ENCODE data around the gene PITRM1.

The PITRM1 gene

GRCh38 chr10:3090388-3090787 lies 82.2 kb downstream of the PITRM1 start:
- no peak for DNase-seq (ENCODE audit: low spot score)
- in situ Hi-C loops (cut with MboI; ENCODE audit: low pct_unique_long_range_greater_than_20kb, low sequenced_read_pairs, unreplicated experiment), result no loop called here
- TF ChIP-seq CTCF (IDR thresholded peaks at IDR 0.05; ENCODE audit: extremely low read depth, insufficient read depth, missing control alignments), result no peak

All from GM13977 (cell line).